GM19193 (cell line): ENCODE data around the gene LATS2.

Experiments used
- POLR2A ChIP-seq: IDR thresholded peaks from 4 replicates; pipeline ENCODE4 v1.6.1; 2011; ENCODE audit not compliant: insufficient read depth, insufficient read length; ENCODE audit errors: extremely low read depth

The LATS2 gene

GRCh38 chr13:21016487-21016886 is 44.9 kb downstream of the LATS2 start:
- TF ChIP-seq POLR2A: no peak

- no peak for TF ChIP-seq POLR2A
Observed at GRCh38 chr13:21015284-21015683, 46.1 kb downstream of the LATS2 start.

GRCh38 chr13:21014502-21015170 is 46.8 kb downstream of the LATS2 start:
- TF ChIP-seq POLR2A: no peak

- TF ChIP-seq POLR2A: no peak
Observed at GRCh38 chr13:21014139-21014501, 47.3 kb downstream of the LATS2 start.

GRCh38 chr13:21013682-21014038 is 47.7 kb downstream of the LATS2 start:
- no peak for TF ChIP-seq POLR2A

GRCh38 chr13:21012841-21013681 is 48.3 kb downstream of the LATS2 start:
- TF ChIP-seq POLR2A: no peak

- no peak for TF ChIP-seq POLR2A
Observed at GRCh38 chr13:21012211-21012610, 49.2 kb downstream of the LATS2 start.

GRCh38 chr13:21011378-21011777 is 50.0 kb downstream of the LATS2 start:
- TF ChIP-seq POLR2A: no peak

GRCh38 chr13:21010621-21011020 is 50.8 kb downstream of the LATS2 start:
- no peak for TF ChIP-seq POLR2A

GRCh38 chr13:21009036-21009435 is 52.4 kb downstream of the LATS2 start:
- TF ChIP-seq POLR2A: no peak

GRCh38 chr13:21008026-21008425 is 53.4 kb downstream of the LATS2 start:
- TF ChIP-seq POLR2A: no peak

GRCh38 chr13:21006141-21007005 is 55.0 kb downstream of the LATS2 start:
- no peak for TF ChIP-seq POLR2A

GRCh38 chr13:21005193-21005592 is 56.2 kb downstream of the LATS2 start:
- TF ChIP-seq POLR2A: no peak

- TF ChIP-seq POLR2A: no peak
Observed at GRCh38 chr13:21001471-21001870, 59.9 kb downstream of the LATS2 start.

- no peak for TF ChIP-seq POLR2A
Observed at GRCh38 chr13:21000647-21001046, 60.7 kb downstream of the LATS2 start.
